DLD1 (cell line): Measurements from ENCODE around the gene SACM1L.
"Not testable (repeated sequence)": the region's sequence is repeated elsewhere in the genome, so short reads cannot be mapped to it uniquely, and the experiment has no call there.

Experiments
- in situ Hi-C: cut with HindIII; loops from 2 replicates; pipeline ENCODE4 v1.10.0; 2017; ENCODE audit warnings: low sequenced_read_pairs

The SACM1L gene

GRCh38 chr3:45737234-45737633 is 48.0 kb downstream of the SACM1L start:
- in situ Hi-C loops, result no loop called here

- in situ Hi-C loops, result no loop called here
These were observed 50.8 kb downstream of the SACM1L start for GRCh38 chr3:45739991-45740390.

DNA sequence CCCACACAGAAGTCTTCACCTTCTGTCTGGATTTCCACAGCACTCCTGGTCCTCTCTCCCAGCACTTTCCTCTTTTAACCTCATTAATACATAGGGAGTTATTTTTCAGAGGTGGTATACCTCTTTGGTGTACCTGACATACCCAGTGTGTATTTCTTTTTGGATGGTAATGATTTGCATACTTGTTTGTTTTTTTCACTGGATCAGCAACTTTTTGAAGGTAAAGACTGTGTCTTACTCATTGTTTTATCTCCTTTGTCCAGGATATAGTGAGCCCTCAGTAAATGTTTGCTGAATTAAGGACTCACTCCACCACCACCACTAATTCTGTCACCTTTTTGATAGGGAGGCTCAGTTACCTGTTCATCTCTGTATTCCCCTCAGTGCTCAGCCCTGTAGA is 52.1 kb downstream of the SACM1L start:
- in situ Hi-C loops, result no loop called here

DNA sequence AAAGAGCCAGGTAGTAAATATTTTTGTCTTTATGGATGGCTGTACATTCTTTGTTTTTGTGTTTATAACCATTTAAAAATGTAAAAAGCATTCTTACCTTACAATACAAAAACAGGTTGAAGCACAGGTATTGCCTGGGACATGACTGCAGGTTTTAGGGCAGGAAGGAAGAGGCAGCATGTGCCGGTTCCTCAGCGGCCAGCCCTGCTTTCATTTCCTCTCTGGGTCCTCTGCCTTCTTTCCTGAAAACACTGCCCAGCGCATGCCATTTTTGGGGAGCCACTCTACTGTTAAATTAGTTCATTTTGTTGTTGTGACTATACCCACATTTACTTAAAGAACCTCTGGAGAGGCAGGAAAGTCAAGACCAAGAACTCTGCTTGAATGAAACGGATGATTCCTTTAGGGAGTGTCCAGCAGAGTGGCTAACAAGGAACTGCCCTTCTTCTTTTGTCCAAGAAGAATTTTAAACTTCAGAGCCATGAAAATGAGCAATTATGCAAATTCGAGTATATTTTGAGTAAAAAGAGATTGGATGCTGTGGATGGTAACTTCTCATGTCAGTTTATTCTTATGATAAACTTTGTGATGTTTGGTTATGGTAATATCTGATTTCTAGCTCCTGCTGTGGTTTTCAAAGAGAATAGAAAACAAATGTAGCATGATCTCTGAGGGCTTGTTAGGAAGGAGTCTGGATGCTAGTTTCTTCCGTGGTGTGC is 52.7 kb downstream of the SACM1L start:
- in situ Hi-C loops, result no loop called here

GRCh38 chr3:45742461-45743089 is 53.4 kb downstream of the SACM1L start:
- in situ Hi-C loops, result no loop called here

- in situ Hi-C loops, result no loop called here
These were observed 57.1 kb downstream of the SACM1L start for GRCh38 chr3:45746165-45746776.

- in situ Hi-C loops, result no loop called here
These were observed 57.8 kb downstream of the SACM1L start for GRCh38 chr3:45746777-45747622.

DNA sequence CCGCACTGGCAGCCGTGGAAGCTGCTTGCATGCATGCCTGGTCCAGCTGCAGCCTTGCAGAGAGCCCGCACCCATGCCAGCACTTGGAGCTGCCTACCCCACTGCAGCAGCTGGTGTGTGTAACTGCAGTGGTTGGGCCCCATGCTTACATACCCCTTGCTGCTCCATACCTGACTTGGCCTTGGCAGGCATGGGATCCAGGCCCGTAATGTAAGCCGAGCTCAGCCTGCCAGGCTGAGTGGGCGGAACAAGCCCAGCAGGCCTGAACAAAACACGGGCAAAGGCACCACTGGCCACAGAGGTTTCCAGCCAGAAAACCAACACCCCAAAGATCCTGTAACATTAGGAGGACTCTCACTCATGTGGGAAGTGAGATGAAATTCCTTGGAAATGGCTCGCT is 58.9 kb downstream of the SACM1L start:
- in situ Hi-C loops, result no loop called here

- in situ Hi-C loops, result not testable (repeated sequence)
These were observed 59.9 kb downstream of the SACM1L start for GRCh38 chr3:45749036-45749600.

GRCh38 chr3:45749880-45750279 is 60.7 kb downstream of the SACM1L start:
- in situ Hi-C loops, result no loop called here

DNA sequence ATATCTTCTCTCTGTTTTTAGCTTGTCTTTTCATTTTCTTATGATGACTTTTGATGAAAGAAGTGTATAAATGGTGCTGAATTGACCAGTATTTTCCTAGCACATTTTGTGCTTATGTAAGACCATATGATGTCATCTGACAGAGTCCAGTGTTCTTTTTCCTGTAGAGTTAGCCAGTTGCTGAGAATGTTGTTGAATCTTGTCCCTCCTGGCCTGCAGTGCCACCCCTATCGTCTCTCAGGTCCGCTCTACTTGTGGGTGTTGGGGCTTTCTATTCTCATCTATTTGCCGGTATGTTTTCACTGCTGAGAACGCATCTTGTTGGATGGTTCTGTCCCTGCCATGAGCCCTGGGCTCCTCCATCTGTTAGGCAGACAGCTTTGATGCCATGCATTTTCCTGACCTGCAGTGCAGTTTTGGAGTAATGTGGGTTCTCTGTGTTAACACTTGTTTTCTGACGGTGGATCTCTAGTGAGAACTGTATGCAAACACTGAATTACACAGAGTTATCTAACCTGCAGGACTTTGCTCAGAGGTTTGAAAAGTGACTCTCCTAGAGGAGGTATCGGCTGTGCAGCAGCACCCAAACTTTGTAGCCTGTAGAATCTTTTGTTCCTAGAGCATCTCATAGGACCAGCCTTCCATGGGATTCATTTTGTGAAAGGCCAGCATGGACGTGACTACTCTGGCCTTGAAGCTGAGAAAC is 62.5 kb downstream of the SACM1L start:
- in situ Hi-C loops, result no loop called here

- in situ Hi-C loops, result no loop called here
These were observed 63.9 kb downstream of the SACM1L start for GRCh38 chr3:45753095-45753494.

GRCh38 chr3:45754461-45754860 is 65.3 kb downstream of the SACM1L start:
- in situ Hi-C loops, result no loop called here

DNA sequence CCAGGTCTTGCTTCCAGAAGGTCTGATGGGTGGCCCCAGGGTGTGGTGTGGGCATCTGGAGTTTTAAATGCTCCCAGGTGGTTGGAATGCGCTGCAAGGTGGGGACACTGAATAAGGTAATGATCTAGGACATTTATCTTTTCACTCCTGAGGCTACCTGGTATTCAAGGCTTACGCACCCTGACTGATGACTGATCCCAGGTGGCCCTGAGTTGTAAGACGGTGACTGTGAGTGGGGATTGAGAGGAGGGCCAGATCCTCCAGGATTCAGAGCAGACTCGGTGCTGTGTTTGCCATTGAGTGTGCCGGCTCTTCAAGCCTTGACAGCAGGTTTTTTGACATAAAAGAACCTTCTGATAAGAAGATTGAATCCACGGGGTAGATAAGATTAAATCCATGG is 66.9 kb downstream of the SACM1L start:
- in situ Hi-C loops, result no loop called here

GRCh38 chr3:45757141-45757540 is 67.9 kb downstream of the SACM1L start:
- in situ Hi-C loops, result not testable (repeated sequence)

GRCh38 chr3:45758871-45759270 is 69.7 kb downstream of the SACM1L start:
- in situ Hi-C loops, result no loop called here

GRCh38 chr3:45759851-45760250 is 70.7 kb downstream of the SACM1L start:
- in situ Hi-C loops, result no loop called here

GRCh38 chr3:45760878-45761711 is 71.9 kb downstream of the SACM1L start:
- in situ Hi-C loops, result no loop called here

DNA sequence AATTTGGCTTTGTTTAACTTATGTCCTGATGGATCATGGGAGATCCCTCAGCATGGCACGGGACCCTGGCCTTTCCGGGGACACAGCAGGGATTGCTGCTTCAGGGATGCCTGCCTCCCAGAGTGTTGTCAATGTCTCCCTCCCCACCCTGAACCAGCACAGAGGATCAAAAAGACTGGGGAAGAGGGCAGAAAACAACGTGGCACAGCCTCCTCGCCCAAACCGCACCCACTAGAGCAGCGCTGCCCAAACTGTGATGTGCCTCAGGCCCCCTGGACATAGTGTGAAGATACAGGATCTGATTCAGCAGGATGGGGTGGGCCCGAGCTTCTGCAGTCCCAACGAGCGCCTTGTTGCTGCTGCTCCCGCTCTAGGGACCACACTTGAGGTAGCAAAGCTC is 72.6 kb downstream of the SACM1L start:
- in situ Hi-C loops, result no loop called here
